ENCODE measurements around the gene AP4B1.

DNA sequence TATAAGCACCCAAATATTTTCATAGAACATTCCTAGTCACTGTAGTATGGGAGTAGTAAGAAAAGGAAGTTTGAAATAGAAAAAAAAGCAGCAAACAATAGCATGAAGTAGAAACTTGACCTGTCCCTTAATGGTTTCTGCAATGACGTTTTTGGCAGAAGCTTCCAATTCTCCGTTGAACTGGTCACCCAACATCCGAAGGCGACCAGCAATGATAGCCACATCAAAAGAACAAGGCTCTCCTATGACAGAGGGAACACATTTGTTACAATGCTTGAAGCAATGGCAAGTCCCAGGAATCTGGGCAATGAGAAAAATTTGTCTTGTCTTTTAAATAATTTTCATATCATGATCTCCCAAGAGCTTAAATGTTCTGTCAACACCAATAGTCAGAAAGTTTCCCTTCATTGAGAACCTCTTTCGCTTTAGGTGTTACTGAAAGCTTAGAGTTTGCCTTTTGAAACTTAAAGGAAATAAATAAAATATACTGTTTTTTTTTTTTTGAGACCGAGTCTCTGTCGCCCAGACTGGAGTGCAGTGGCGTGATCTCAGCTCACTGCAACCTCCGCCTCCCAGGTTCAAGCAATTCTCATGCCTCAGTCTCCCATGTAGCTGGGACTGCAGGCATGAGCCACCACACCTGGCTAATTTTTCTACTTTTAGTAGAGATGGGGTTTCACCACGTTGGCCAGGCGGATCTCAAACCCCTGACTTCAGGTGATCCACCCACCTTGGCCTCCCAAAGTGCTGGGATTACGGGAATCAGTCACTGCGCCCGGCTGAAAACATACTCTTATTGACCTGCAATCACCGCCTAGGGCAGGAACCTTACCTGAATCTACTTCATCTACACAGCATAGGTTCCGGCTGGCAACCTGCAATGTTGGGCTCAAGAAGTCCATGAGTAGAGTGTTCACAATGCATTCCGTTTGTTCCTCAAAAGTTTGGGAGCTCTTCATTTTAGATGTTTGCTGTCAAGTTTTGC, 17.9 kb downstream of the AP4B1 start:
- no peak for TF ChIP-seq PAX5 (IDR thresholded peaks at IDR 0.05; ENCODE audit: insufficient read depth, low read length, severe bottlenecking)
- TF ChIP-seq POLR2A (IDR thresholded peaks at IDR 0.05; ENCODE audit: low read depth, low read length), result no peak
- TF ChIP-seq SPI1 (IDR thresholded peaks at IDR 0.05; ENCODE audit: low read depth, low read length), result no peak
